GM19455 (cell line): ENCODE data around the gene CES3.
"Not testable (repeated sequence)": the region's sequence is repeated elsewhere in the genome, so short reads cannot be mapped to it uniquely, and the experiment has no call there.

Source experiments
- ATAC-seq: cut with Tn5 transposase; IDR thresholded peaks from one replicate; pipeline ENCODE4 v1.9.1; 2021; ENCODE audit not compliant: unreplicated experiment

CES3 gene

DNA sequence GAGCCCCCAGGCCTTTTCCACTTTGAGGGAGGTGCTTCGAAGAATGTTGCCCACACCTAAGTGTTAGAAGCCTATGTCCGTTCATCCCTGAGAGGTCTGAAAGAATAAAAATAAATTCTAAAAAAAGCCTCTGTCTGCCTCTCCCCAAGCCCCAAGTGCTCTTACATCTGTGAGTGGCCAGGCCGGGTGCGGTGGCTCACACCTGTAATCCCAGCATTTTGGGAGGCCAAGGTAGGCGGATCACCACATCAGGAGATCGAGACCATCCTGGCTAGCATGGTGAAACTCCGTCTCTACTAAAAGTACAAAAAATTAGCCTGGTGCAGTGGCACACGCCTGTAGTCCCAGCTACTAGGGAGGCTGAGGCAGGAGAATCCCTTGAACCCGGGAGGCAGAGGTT, 16.1 kb upstream of the CES3 start:
- ATAC-seq, result not testable (repeated sequence)

DNA sequence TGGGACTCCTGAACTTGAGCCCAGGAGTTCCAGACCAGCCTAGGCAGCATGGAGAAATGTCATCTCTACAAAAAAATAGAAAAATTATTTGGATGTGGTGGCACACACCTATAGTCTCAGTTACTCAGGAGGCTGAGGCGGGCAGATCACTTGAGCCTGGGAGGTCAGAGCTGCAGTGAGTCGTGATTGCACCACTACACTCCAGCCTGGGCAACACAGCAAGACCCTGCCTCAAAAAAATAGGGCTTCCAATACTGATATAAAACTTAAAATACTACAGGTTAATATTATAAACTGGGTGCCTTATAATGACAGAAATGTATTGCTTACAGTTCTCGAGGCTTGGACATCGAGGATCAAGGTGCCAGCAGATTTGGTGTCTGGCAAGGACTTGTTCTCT, 15.1 kb upstream of the CES3 start:
- ATAC-seq, result no peak

DNA sequence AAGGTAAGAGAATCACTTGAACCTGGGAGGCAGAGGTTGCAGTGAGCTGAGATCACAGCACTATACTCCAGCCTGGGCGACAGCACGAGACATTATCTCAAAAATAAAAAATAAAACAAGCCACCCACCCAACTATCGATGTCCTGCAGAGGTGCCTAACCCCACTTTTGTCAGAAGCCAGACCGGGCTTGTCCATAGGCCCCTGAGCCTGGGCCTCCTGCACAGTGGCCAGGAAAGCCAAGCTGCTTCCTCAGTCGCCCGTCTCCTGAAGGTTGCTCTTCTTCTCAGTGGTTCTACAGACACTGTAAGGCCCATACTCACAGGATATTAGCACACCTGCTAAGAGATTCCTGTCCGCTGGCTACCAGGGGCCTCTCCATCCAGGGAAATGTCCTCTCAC, 14.5 kb upstream of the CES3 start:
- ATAC-seq, result no peak

DNA sequence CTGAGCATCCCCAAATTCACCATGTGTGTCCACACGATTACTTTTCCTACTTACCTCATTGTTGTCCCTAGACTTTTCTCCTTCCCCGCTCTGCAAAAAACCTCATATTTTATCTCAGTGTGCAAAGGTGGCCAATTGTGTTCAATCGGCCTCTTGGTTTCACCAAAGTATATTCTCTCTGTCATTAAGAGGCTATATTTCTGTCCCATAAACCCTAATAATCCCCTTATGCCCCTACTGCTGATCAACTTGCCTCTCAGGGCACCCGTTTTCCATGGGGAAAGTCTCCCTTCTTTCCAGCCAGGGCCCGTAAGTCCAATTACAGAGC, 14.1 kb upstream of the CES3 start:
- no peak for ATAC-seq

DNA sequence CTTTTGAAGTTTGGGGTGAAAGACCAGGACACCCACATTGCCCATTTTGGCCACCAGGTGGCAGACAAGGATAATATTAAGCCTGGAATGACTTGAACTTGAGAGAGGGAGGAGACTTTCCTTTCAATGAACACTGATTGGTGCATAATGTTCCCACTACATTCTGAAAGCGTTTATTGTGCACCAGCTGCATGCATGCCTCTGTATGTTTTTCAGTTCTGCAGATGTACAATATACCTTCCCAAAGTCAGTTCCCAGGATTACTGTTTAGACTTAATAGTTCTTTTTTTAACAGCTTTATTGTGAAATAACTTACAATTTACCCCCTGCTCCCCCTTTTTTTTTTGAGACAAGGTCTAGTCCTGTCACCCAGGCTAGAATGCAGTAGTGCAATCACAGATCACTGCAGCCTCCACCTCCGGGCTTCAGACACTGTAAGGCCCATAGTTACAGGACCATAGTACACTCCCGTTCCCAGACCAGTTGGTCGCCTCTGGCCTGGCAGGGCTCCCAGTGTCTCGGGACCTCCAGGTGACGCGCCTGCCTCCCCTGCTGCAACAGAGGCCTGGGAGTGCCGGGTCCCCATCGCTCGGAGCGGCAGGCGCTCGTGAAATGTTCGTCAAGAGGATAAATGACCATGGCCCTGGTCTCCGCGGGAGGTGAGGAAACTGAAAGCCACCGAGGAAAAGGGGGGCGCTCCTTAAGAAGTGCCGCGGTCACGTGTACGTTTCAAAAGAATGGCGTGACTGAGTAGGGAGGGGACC, 13.6 kb upstream of the CES3 start:
- ATAC-seq, result peak; percentile 59

GRCh38 chr16:66948134-66948836, 12.8 kb upstream of the CES3 start:
- ATAC-seq, result no peak

- ATAC-seq, result no peak
Measured at GRCh38 chr16:66948837-66949225, 12.2 kb upstream of the CES3 start.

DNA sequence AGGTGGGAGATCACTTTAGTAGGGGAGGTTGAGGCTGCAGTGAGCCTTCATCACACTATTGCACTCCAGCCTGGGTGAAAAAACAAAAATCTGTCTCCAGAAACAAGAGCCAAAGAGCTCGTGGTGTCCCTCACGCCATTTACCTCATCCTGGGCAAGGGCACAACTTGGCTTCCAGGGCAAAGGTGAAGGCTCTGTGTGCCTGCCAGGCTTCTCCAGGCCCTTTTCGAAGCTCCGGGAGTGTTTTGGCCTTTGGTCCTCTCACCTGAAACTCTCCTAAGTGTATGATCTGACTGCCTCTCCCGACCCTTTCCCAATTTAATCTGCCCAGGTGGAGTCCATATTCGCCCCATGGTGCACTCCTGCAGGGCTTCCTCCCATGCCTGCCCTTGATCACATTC, 11.6 kb upstream of the CES3 start:
- no peak for ATAC-seq

DNA sequence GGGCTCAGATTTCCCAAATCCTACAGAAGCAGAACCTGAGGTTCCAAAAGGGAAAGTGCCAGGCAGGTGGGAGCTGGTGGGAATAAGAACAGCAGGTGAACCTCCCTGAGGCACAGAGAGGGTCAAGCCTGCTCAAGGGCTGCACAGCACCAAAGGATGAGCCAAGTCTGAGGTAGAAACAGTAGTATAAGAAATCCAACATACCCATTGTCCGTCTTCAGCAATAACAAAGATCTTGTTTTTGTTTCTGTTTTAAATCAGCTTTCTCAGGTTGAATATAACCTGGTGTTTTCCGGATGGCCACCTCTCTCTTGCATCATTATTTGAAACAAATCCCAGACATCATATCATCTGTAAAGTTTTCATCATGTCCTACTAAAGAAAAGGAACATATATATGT, 10.6 kb upstream of the CES3 start:
- no peak for ATAC-seq

GRCh38 chr16:66950971-66951790, 9.9 kb upstream of the CES3 start:
- no peak for ATAC-seq

GRCh38 chr16:66952430-66953110, 8.5 kb upstream of the CES3 start:
- no peak for ATAC-seq

- ATAC-seq, result no peak
Measured at GRCh38 chr16:66953462-66954096, 7.5 kb upstream of the CES3 start.

DNA sequence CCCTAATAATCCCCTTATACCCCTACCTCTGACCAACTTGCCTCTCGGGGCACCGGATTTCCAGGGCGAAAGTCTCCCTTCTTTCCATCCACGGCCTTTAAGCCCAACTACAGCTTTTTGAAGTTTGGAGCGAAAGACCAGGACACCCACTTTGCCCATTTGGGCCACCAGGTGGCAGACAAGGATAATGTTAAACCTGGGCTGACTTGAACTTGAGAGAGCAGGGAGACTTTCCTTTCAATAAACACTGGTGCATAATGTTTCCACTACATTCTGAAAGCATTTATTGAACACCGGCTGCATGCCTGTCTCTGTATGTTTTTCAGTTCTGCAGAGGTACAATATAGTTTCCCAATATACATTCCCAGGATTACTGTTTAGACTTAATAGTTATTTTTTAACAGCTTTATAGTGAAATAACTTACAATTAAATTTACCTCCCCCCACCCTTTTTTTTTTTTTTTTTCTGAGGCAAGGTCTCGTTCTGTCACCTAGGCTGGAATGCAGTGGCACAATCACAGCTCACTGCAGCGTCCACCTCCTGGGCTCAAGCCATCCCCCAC, 6.9 kb upstream of the CES3 start:
- no peak for ATAC-seq

DNA sequence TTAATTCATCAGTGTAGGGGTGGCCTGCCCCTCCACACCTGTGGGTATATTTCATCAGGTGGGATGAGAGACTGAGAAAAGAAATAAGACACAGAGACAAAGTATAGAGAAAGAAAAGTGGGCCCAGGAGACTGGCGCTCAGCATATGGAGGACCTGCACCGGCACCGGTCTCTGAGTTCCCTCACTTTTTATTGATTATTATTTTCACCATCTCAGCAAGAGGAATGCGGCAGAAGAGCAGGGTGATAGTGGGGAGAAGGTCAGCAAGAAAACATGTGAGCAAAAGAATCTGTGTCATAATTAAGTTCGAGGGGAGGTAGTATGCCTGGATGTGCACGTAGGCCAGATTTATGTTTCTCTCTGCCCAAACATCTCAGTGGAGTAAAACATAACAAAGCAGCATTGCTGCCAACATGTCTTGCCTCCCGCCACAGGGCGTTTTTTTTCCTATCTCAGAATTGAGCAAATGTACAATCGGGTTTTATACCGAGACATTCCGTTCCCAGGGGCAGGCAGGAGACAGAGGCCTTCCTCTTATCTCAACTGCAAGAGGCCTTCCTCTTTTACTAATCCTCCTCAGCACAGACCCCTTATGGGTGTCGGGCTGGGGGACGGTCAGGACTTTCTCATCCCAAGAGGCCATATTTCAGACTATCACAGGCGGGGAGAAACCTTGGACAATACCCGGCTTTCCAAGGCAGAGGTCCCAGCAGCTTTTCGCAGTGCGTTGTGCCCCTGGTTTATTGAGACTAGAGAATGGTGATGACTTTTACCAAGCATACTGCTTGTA, 5.5 kb upstream of the CES3 start:
- ATAC-seq, result not testable (repeated sequence)

- not testable (repeated sequence) for ATAC-seq
Measured at GRCh38 chr16:66956154-66956457, 5.0 kb upstream of the CES3 start.

DNA sequence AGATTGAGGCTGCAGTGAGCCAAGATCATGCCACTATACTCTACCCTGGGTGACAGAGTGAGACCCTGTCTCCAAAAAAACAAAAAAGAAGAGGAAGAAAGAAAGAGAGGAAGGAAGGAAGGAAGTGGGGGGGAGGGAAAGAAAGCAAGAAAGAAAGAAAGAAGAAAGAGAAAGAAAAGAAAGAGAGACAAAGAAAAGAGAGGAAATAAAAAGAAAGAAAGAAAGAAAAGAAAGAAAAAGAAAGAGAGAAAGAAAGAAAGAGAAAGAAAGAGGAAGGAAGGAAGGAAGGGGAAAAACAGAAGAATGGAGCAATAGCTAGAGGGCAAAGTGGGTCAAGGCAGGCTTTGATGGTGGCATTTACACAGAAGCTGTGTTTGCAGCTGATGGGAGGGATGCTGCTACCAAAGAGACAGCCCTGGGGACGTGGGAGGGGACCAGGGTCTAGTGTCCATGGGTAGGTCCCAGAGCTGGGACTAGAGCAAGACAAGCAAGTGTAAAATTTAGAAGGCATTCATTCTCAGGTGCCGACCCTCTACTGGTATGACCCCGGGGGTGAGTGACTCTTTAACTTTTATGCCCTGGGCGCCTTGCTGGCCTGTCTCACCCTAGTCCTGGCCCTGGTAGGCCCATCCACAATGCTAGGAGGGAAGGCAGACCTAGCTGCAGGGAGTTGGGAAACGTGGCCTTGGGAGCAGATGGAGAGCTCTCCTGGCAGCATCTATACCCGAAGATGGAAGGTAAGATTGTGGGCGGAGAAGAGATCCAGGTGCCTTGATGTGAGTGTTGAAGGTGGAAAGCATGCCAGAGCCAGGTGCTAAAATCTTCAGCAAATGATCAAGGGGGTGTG, 2.0 kb upstream of the CES3 start:
- ATAC-seq, result no peak

- ATAC-seq, result no peak
Measured at GRCh38 chr16:66959704-66960161, 1.3 kb upstream of the CES3 start.

GRCh38 chr16:66960270-66960669, 796 bp upstream of the CES3 start:
- no peak for ATAC-seq

DNA sequence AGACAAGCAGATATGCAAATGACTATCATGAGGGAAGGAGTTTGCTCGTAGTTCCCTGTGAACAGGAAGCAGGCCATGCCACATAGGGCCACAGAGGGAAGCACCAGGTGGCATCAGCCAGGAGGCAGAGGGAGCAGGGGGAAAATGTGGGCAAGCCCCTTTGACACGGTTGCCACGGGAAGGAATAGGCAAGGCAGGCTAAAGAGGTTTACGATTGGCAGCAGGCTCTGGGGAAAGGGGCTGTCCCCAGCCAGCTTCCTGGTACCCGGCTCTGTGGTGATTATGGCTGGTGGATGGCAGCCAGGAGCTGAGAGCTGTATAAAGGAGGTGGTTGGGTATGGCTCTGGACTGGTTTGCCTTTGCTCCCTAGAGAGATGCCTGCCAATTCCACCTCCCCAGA, 848 bp downstream of the CES3 start:
- no peak for ATAC-seq
